ENCODE results near the gene LRMDA.

LRMDA gene

DNA sequence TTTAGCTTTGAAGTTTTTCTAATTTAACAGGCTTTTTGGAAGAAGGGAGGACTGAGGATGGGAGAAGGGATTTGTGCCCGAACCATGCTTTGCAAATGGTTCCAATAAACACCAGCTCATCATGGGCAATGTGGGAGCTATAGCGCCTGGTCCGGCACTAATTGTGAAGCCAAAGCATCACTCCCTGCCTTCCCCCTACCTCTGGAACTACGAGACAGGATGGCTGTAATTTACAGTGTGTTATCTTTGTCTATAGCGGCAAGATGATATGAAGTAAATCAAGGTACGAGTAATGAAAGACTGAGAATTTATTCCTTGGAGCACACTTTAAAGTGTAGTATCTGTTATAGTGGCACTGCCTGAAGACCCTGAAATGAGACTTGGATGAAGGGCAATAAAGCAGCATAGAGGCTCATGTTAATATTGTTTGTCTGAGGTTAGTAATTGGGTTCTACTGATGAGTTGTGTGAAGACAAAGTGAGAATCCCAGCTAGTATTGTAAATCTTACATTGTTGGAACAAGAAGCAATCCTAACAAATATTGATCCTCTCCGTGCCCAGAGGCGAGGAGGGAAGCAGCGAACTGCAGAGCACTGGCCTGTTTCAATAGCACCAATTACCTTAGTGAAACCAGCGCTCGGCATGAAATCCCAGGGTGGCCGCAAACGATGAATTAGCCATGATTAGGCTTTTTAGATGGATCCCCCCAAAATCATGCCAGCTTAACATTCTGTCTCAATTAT, 507.1 kb downstream of the LRMDA start:
- DNase-seq: no peak

DNA sequence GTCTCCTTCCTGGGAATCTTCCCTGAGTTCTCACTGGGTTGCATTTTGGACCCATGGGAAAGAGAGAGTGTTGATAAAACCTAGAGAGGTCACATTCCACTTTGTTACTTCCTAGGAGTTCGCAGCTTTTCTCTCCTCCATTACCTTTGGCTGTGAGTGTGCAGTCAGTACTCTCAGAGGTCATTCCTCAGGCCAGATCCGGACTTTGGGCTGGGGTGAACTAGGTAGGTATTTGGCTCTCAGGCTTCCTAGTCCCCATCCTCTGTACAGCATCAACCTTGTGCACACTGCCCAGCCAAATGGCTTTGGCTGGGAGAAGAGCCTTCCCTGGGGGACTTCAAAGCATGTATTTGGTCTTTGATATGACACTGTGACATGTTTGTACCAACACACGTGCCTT, 508.1 kb downstream of the LRMDA start:
- no peak for DNase-seq

DNA sequence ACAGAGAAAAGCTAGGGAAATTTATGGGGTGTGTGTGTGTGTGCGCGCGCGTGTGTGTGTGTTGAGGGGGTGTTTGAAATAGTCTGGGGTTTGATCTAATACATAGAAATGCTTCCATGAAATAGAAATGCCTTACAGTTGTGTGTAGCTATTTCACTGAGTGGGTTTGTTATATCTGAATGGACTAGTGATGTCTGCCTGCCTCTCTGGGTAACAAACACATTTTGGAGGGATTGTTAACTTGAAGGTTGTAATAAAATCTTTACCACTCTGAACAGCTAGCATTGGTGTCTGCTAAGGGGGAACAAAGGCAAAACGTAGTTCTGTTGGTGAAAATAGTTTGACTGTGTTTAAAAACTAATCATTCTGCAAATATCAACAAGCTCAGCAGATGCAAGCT, 509.3 kb downstream of the LRMDA start:
- DNase-seq: no peak

DNA sequence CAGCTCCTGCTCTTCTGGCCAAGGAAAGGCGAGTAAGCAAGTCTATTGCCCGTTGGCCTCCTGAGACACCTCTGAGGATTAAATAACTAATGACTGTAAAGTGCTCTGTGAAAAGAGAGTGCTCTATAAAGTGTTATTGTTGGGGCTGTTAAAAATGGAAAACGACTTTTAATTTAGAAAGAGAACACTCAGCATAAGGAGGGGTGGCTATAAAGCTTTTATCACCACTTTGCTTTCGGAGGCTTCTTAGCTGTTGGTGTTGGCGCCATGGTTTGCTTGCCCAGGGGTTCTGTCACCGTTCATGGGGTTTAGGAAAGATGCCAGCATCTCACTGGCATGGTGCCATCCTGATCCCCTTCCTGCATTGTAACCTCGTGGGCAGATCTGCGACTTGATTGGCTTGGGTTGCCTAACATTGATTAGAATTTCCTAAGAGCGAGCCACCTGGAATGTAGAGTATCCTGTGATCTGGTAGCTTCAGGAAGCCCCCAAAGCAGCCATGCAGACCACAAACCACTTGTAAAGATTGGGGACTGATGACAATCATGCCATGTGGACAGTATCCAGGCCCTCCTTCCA, 509.9 kb downstream of the LRMDA start:
- DNase-seq: no peak

DNA sequence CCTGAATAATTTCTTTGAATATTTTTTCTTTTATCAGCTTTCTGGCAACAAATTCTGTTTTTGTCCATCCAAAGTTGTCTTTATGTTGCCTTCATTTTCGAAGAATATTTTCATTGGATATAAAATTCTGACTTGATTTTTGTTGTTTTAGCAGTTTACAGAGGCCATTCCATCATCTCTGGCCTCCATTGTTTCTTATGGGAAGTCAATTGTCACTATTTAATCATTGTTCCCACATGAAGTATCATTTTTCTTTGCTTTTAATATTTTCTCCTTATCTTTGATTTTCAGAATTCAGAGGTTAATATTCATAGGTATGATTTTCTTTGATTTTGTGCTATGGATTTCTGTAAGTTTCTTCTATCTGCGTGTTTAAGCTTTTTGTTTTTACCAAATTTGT, 512.6 kb downstream of the LRMDA start:
- DNase-seq: no peak

DNA sequence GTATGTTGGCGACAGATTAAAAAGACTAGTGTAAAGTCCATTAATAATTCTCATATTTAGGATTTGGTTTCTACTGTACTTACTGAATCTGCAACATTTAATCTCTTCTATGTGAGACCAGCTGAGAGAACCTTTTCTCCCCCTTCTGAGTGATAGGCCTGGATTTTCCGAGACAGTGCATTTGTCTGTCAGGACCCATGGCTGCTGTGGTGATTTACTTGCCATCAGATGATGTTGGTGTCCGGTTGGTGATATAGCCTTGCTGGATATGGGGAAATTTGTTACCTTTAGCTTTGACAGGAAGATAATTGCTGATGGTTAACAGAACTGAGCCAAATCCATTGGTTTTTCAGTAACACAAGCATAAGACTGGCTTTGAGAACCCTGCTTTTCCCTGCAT, 517.2 kb downstream of the LRMDA start:
- DNase-seq: no peak

DNA sequence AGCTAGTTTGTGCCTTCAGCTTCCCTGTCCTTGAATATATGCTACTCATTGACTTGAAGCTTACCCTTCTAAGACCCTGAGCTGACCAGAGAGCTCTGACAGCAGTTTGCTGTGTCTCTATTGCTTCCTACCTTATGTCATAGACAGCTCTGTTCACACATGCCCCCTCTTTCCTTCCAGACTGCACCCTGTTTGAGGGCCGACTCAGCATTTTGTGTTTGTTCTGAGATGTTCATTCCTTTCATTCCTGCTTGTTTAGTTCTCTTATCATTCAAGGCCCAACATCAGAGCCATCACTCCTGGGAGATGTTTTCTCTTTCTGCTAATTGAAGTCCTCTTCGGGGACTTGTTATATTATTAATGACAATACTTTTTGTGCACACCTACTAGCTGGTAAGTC, 518.9 kb downstream of the LRMDA start:
- DNase-seq: no peak

DNA sequence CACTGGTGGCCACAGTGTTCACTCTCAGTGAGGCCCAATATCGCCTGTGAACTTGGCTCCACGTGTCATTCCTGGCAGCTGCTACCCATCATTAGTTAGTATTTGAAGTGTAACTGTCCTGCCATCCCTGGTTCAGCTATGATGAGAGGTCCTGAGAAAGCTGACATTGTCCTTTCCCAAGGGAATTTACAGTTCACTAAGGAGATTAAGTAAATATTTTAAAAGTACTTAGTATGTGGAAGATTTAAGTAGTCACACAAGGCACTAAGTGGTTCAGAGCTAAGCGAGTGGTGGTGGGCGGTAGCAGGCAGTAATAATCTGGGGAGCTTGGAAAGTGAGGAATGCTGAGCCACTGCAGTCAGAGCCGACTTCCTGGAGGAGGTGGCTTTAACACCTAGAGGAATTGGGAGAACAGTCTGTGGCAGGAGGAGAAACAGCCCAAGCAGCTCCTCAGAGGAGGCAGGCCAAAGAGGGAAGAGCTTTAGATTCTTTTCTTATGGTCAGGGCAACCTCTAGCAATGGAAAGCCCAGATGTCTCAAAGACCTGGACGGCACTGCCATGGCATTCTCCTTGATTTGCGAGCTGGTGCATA, 519.7 kb downstream of the LRMDA start:
- DNase-seq: no peak

DNA sequence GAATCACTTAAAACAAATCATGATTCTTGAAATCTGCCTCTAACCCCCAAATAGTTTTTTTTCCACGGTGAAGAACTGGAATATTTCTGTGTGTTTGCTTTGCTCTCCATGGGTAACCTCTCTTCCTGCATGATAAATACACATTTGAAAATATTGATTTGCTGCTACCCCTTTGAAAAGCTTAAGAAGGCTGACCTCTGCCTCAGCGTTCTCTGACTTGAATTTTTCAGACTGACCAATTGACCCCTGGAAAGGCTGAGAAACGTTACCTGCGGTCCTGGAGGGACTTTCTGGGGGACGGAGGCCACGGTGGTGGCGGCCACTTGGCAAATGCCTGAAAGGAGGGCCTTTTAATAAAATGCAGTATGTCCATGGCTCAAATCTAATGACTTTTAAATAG, 520.2 kb downstream of the LRMDA start:
- DNase-seq: no peak

DNA sequence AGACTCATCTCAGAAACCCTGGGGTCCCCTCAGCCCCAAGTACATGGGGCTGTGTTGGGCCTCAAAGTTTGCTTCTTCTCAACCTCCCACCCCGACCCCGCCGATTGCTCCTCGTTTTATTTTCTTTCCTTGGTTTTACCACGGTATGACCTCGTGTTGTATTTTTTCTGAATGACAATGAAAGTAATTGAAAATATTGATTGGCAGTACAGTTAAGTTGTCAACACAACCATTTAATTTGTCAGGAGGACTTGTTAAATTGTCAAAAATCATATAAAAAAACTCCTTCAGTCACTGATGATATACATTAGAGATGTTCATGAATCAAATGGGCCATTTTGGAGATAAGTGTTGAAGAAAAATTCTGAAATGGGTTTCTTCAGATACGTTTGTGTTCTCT, 520.7 kb downstream of the LRMDA start:
- no peak for DNase-seq

DNA sequence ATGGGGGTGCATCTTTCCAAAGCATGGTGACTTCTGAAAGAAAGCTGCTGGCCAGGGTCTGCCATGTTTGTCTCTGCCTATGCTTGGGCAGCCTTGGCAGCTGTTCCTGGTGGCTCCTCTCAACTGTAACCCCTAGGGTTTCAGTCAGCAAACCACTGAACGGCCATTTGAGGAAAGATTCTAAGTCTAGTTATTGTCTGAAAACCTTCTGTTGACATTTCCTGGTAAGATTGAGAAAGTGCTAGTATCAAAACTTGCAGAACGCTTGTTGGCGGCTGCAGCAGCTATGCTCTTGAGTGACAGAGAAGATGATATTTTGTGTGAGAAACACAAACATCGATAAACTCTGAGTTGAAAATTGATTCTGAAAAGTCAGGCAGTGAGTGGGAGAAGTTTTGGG, 523.1 kb downstream of the LRMDA start:
- DNase-seq: no peak

DNA sequence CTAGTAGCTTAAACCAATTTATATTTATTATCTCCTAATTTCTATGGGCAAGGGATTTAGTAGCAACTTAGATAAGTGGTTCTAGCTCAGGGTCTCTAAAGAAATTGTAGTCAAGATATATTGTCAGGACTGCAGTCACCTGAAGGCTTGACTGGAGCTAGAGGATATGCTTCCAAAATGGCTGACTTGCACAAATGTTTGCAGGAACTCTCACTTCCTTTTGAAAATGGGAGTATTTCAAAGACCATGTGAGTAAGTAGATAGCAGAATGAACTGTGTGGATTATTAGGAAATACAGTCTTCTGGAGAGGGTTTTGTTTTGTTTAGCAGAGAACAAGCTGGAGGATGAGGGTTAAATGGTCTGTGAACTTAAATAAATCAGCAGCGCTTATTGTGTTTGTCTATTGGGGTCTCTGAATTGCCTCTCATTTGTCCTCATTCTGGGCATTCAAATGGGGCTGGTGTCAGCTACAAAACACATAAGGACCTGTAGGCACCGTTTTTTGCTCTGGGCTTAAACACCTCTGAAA, 524.6 kb downstream of the LRMDA start:
- no peak for DNase-seq

DNA sequence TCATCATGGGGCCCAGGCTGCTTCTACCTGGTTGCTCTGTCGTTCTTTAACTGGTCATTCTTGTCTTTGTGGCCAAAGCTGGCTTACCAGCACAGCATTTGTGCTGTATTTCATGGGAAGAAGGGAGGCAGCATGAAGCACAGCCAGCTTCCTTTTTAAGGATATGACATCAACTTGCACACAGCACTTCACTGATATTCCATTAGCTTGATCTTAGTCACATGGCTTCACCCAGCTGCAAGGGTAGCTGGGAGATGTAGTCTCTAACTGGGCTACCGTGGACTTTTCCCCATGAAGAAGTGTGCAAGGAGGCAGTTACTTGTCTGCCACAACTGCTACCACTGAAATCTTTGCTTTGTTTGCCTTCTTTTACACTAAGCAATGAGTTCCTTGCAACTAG, 525.2 kb downstream of the LRMDA start:
- DNase-seq: no peak

DNA sequence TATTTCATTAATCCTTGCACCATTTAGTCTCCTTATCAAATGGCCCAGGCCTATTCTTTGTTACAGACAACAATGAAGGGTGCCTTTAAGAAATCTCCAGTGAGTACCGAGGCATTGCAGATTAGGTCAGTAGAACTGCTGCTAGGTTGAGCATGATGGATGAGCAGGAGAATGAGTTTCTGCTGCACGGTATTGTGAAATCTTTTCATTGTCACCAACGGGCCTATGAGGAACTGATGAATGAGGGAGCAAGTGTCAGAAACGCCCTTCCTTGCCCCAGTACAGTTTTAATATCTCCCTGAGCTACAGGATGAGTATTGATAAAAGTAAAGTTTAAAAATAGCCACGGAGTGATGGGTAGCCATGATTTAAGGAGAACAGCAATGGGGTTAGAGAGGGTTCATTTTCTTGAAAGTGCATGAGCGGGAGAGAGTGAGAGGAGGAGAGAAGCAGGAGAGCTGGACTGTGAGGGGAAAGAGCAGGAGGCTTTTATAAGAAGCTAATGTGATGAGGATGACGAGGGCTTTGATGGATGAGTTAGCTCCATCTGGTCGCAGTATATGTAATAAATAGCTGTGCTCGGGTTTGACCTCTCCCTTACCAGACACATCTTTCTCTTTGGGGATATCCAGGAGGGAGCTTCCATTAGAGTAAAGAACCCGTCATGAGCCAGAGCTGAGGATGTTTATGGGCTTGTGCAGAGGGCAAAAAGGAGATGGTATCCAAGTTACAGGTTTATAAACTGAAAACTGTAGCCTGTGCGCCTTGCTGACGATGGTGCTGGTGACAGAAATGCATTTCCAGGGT, 526.1 kb downstream of the LRMDA start:
- no peak for DNase-seq

DNA sequence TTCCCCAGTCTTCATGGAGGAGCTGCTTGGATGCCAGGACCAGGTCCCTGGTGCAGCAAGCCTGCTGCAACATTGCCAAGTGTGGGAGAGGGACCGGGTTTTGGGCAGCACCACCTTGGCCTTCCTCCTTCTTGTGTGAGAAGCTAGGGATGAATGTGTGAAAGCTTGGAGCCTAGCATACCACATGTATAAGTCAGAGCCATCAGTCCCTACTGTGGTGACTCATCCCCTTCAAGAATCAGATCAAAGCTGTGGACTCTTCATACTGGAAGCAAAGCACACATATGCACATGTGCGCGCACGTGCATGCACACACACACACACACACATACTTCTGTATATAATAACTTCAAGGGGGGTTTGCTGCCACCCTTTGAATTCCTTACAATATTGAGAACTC, 527.8 kb downstream of the LRMDA start:
- DNase-seq: no peak

DNA sequence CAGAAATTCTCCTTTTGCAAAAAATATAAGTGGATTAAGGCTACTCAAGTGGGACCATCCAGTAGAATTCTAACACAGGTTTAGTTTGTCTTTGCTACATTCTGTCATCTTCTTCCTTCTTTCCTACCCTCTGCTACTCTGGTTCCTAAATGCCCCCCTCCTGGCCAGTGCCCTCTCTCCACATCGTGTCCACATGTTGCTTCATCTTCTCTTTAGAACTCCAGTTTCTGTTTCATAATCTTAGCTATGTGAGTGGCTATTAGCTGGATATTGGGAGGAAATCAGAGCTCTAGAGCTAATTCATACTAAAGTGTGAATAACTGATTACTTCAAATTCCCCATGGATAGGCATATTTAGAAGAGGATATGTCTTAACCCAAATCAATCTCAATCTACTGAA, 528.5 kb downstream of the LRMDA start:
- no peak for DNase-seq

DNA sequence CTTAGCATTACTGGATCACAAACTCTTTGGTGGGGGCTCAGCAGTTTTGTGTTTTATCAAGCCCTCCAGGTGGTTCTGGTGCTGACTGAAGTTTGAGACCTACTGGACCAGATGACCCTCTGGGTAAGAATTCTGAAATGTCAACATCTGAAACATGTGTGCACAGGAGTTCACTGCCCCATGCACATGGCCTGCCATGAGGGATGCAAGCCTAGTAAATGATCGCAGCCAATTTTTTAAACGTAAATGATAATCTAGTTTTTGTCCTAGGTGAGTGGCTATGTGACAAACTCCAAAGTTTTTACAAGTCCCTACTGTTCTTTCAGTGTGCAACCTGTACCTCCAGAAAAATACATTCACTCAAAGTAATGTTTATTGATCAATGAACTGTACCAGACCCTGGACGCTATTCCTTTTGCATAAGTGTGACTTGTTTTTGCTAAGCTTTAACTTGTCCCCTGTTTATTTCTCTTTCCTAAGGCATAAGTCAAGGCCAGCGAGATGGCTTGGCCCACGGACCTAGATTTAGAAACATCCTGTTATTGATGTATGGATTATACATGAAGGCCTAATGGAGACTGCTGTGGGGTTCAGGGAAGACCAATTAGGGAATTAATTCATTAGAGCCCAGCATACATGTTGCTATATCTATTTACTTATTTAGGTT, 531.1 kb downstream of the LRMDA start:
- no peak for DNase-seq

DNA sequence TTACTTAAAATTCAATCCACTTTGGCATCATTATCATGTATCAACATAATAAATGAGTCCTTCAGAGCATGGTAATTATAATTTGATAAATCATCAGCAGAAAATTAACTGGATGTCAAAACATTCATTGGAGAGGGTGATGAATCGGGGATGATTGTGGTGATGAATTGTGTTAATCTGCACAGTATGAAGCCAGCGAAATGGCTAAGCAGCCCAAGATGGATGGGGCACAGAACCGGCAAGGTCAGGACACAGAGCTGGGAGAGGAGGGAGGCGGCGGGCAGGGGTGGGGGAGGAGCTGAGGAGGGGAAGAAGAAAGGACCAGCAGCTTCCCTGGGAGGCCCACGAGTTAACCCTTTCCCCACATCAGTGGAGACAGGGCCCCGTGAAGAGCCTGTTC, 536.1 kb downstream of the LRMDA start:
- DNase-seq: no peak

DNA sequence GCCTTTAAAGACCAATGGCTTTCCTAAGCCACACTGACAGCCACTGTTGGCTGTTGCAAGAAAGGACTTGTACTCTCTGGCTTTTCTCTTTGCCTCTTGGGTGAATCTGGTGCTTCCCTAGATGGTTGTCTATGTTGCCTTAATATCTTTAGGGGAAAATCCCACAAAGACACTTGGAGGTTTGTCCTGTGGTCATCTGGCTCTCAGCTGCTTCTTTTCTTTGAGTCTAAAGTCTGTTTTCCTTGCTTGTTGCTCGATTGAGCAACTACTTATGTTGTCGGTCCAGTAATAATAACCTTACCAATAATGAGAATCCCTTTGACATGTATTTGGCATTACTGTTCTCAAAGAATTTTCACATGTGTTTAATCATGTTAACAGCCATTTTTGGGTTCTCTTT, 537.6 kb downstream of the LRMDA start:
- DNase-seq: no peak

DNA sequence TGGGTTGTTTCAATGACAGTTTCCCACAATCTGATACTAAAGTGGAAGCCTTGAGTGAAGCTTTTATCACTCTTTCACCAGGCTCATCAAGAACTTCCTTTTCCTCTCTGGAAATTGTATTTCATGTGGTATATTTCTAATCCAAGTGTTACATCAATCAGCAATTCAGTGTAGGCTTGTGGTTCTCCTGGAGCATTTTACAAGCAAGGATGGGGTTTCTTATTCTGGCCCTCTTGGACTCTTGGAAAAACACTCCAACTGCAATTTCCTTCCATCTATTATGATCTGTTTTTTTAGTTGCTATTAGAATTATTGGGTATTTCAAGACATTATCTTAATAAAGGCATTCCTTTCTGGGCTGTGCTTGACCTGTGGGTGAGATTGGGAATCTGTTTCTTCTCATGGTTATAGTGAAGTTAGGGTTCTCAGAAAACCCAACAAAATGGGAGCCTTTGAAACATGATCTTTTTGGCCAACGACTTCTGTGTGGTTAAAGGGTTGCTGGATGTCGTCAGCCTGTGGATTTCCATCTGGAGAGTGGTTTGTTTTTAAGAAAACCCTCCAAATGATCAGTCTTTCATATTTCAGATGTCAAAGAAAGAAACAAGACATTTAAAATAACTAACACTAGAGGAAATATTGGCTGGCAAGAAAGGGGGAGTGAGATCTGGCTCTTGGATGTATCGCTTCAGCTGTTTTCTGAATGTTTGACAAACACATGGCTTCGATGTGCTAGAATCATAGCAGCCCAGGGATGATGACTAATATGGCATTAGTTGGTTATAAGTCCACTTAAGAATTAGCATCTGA, 540.2 kb downstream of the LRMDA start:
- DNase-seq: no peak

DNA sequence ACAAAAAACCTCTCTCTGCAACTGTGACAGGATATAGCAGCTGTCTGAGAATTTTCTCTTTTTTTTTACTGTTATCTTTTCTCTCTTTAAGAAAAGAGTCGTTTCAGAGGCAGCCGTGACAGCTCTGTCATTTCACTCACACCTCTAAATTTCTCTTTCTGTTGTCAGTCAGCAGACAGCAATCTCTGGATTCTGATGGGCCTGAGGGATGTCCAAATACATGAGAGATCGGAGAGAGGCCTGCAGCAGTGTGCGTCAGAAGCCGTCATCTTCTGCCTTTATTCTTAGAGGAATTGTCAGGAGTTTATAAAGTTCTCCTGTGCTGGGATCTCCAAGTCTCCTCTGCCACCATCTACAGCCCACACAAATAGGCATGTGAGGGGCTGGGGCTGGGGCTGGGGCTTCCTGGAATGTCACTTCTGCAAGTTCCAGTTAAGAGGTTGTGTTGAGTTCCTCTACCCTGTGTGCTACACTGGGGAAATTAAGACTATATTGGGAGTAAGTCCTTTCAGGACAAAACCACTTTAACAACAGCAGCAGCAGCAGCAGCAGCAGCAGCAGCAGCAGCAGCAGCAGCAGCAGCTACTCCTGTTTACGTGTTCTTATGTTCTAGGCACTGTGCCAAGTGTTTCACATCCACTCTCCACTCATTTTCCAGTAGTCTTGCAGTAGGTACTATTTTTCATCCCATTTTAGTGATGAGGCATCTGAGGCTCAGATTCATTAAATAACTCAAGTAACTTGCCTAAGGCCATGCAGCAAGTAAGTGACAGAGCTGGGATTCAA, 541.3 kb downstream of the LRMDA start:
- no peak for DNase-seq

All from hippocampal formation (tissue), 2 donors.